HG02610 (cell line): ENCODE measurements around the gene MMP8.

ENCODE experiments used
- ATAC-seq: cut with Tn5 transposase; IDR thresholded peaks from one replicate; pipeline ENCODE4 v1.9.1; 2021; ENCODE audit warnings: mild to moderate bottlenecking, moderate library complexity; ENCODE audit not compliant: unreplicated experiment

Gene MMP8

GRCh38 chr11:102662607-102663006 is 62.1 kb downstream of the MMP8 start:
- no peak for ATAC-seq
